Endothelial cell of umbilical vein (primary cell): Measurements from ENCODE around the gene SDK2. TPM values are rescaled to one million over a fixed set of nuclear protein-coding genes. Genes with fewer than 3 reads are reported as not detected.

Experiments used
- BruUV-seq: library from RNA; stranded (reverse); fragments of 400-500 nt; replicated peaks from 2 replicates; lab custom pipeline; 2021; lab: Mats Ljungman, UMichigan
- CTCF ChIA-PET: fragments of 300-600, 350-600 bp; sonication (Branson Sonifier 250); formaldehyde crosslinking; loops from one replicate; lab custom pipeline; 2021; ENCODE audit warnings: antibody characterized with exemption, inconsistent platforms; lab: Charles Lee
- POLR2A ChIA-PET: fragments of 300-600, 350-600 bp; sonication (Branson Sonifier 250); formaldehyde crosslinking; loops from one replicate; lab custom pipeline; 2021; ENCODE audit warnings: antibody characterized with exemption, inconsistent platforms; lab: Charles Lee
- DNase-seq: peaks from one replicate; pipeline ENCODE4 v3.0.0-alpha.2; 2011; ENCODE audit warnings: low read depth, low spot score
- FAIRE-seq: peaks from 2 replicates; lab custom pipeline; 2011; peaks lifted over from hg19 to GRCh38; lab: Jason Lieb, UNC
- H2AFZ ChIP-seq: 2 replicates; pipeline ENCODE4 v1.6.0; 2012; ENCODE audit warnings: low read depth, low read length, control low read depth, inconsistent platforms
- H3K27ac ChIP-seq: 2 replicates; pipeline ENCODE4 v1.5.1; 2011; ENCODE audit warnings: low read depth, mild to moderate bottlenecking, control low read depth, low read length, moderate library complexity; ENCODE audit not compliant: insufficient read depth
- H3K27me3 ChIP-seq, 2 experiments: 2 replicates each; pipeline versions ENCODE4 v1.6.0 to v1.6.1; 2011; ENCODE audit warnings: low read length in 2 of 2, mixed read lengths in 1 of 2; ENCODE audit not compliant: control insufficient read depth in 2 of 2, insufficient read depth in 2 of 2
- H3K36me3 ChIP-seq, 2 experiments: 2 replicates in 1 of 2; 3 replicates in 1 of 2; pipeline ENCODE4 v1.5.1; 2011; ENCODE audit warnings: low read length in 2 of 2, mild to moderate bottlenecking in 1 of 2, moderate library complexity in 1 of 2; ENCODE audit not compliant: control insufficient read depth in 2 of 2, insufficient read depth in 2 of 2; ENCODE audit errors: extremely low read depth in 1 of 2
- H3K4me1 ChIP-seq: 3 replicates; pipeline ENCODE4 v1.5.1; 2011; ENCODE audit warnings: mild to moderate bottlenecking, low read length; ENCODE audit not compliant: control insufficient read depth, insufficient read depth; ENCODE audit errors: extremely low read depth
- H3K4me2 ChIP-seq: 2 replicates; pipeline ENCODE4 v1.6.1; 2011; ENCODE audit warnings: low read length, control low read depth, mixed read lengths; ENCODE audit not compliant: insufficient read depth
- H3K4me3 ChIP-seq, 3 experiments: fragments of 200-600 bp in 1 of 3; sonication (generic), shearing (Covaris generic) in 1 of 3; replicated peaks in 1 of 3; 2 replicates each; pipeline ENCODE4 v1.5.1; 2011 to 2016; ENCODE audit warnings: control low read depth in 3 of 3, low read length in 3 of 3, mild to moderate bottlenecking in 2 of 3, inconsistent platforms in 1 of 3, low read depth in 1 of 3, moderate library complexity in 1 of 3; ENCODE audit not compliant: insufficient read depth in 1 of 3
- H3K79me2 ChIP-seq: 2 replicates; pipeline ENCODE4 v1.6.0; 2012; ENCODE audit warnings: low read length, inconsistent platforms; ENCODE audit not compliant: control insufficient read depth, insufficient read depth
- H3K9ac ChIP-seq: replicated peaks from 2 replicates; pipeline ENCODE3; 2011; ENCODE audit warnings: low read length, control low read depth; ENCODE audit not compliant: insufficient read depth; ENCODE audit errors: extremely low read depth
- H3K9me1 ChIP-seq: replicated peaks from 3 replicates; pipeline ENCODE4 v1.6.0; 2011; ENCODE audit warnings: mild to moderate bottlenecking, low read length; ENCODE audit not compliant: control insufficient read depth, insufficient read depth; ENCODE audit errors: extremely low read depth
- H3K9me3 ChIP-seq: replicated peaks from 2 replicates; pipeline ENCODE4 v1.5.1; 2012; ENCODE audit warnings: low read length, inconsistent platforms; ENCODE audit not compliant: control insufficient read depth, insufficient read depth
- H4K20me1 ChIP-seq: replicated peaks from 2 replicates; pipeline ENCODE3; 2011; ENCODE audit warnings: mild to moderate bottlenecking, low read length; ENCODE audit not compliant: control insufficient read depth, insufficient read depth; ENCODE audit errors: extremely low read depth
- EZH2 ChIP-seq: IDR thresholded peaks from 2 replicates; pipeline ENCODE4 v1.6.1; 2012; ENCODE audit warnings: borderline replicate concordance, low read depth, mild to moderate bottlenecking, moderate library complexity, low read length, inconsistent platforms; ENCODE audit not compliant: severe bottlenecking
- FOS ChIP-seq: IDR thresholded peaks from 2 replicates; pipeline ENCODE4 v1.6.1; 2011; ENCODE audit warnings: mild to moderate bottlenecking, low read length, moderate library complexity, borderline replicate concordance; ENCODE audit not compliant: insufficient read depth
- GATA2 ChIP-seq: IDR thresholded peaks from 2 replicates; pipeline ENCODE4 v1.7.0; 2011; ENCODE audit warnings: low read depth, mild to moderate bottlenecking, moderate library complexity, mixed read lengths, low read length; ENCODE audit not compliant: insufficient read length, insufficient read depth
- JUN ChIP-seq: IDR thresholded peaks from 2 replicates; pipeline ENCODE4 v1.6.1; 2011; ENCODE audit warnings: borderline replicate concordance, low read depth; ENCODE audit not compliant: insufficient read length, insufficient read depth
- MYC ChIP-seq: IDR thresholded peaks from one replicate; pipeline ENCODE4 v1.6.1; 2011; ENCODE audit warnings: mild to moderate bottlenecking, low read depth, low read length
- POLR2A ChIP-seq: IDR thresholded peaks from 2 replicates; pipeline ENCODE4 v1.6.1; 2012; ENCODE audit warnings: low read depth, mild to moderate bottlenecking, control low read depth, low read length
- POLR2AphosphoS5 ChIP-seq: IDR thresholded peaks from 2 replicates; pipeline ENCODE4 v1.6.1; 2012; ENCODE audit warnings: low read depth, mild to moderate bottlenecking, control low read depth, low read length, moderate library complexity; ENCODE audit not compliant: insufficient read depth
- dilution Hi-C: fragments of 300-500 bp; cut with MboI; formaldehyde crosslinking; loops from one replicate; pipeline ENCODE4 v1.15.0; 2019; ENCODE audit warnings: low sequenced_read_pairs; ENCODE audit not compliant: extremely low pct_ligation_motif_present
- intact Hi-C: fragments of 100-400 bp; cut with micrococcal nuclease; formaldehyde crosslinking; loops from one replicate; pipeline ENCODE4 v1.10.0; 2022
- polyA plus RNA-seq, 4 experiments: library from polyadenylated mRNA; depleted of rRNA in 3 of 4; stranded (reverse) in 3 of 4; unstranded in 1 of 4; fragments of >200 nt; gene quantifications; 2 replicates each; pipeline versions ENCODE4 v1.2.1 to v1.2.3, GENCODE V29; 2011 to 2012; ENCODE audit warnings: missing spikeins in 1 of 4
- total RNA-seq: library from RNA; stranded (reverse); gene quantifications from 2 replicates; pipeline ENCODE4 v1.2.3, GENCODE V29; 2021
- TF ChIP-seq, protein P1 (sequence below): IDR thresholded peaks from 2 replicates; pipeline ENCODE4 v1.6.1; 2011; ENCODE audit not compliant: insufficient read depth, insufficient read length
- TF ChIP-seq, protein P2 (sequence below), 2 donors: IDR thresholded peaks; 1 replicate in 1 of 2; 2 replicates in 1 of 2; pipeline ENCODE4 v1.5.1; 2011; ENCODE audit warnings: low read length in 2 of 2, mild to moderate bottlenecking in 2 of 2, moderate library complexity in 2 of 2, control low read depth in 1 of 2, inconsistent platforms in 1 of 2, low read depth in 1 of 2; ENCODE audit not compliant: insufficient read depth in 1 of 2; ENCODE audit errors: extremely low read depth in 1 of 2

SDK2 gene
- total and polyA plus RNA-seq, 2 donors (not counting 3 experiments of a cell fraction or from before 2014, with no cell fraction given), result not detected

DNA sequence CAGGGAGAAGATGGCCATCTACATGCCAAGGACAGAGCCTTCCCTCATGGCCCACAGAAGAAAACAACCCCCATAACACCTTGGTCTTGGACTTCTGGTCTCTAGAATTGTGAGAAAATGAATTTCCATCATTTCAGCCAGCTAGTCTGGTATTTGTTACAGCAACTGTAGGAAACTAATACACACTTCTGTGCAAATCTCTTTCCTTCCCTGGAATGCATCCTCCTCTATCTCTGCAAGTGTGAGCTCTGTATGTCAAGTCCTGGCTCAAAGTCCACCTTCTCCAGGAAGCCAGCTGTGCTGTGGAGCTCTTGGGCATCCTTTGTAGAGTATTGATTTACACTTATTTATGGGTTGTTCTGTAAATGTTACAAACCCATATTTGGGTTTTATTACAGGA lies 89.7 kb downstream of the SDK2 start:
- no TSS peak for BruUV-seq
- H3K27ac ChIP-seq, result no peak overlapping the region

More for the DNA sequence above, 89.7 kb downstream of the SDK2 start:
- Histone ChIP-seq H3K9me3 (no peaks in the 10 kb centered on the region), H3K36me3 (no peaks in the 10 kb centered on the region), H4K20me1 (no peaks in the 10 kb centered on the region), H3K27me3 (no peaks in the 10 kb centered on the region), H2AFZ (no peak overlapping the region), H3K79me2 (no peaks in the 10 kb centered on the region), H3K4me3 (no peak overlapping the region), H3K4me2 (no peak overlapping the region), H3K9ac (no peak overlapping the region), H3K4me1 (no peaks in the 10 kb centered on the region), H3K9me1 (no peaks in the 10 kb centered on the region)
- ChIA-PET POLR2A (no interaction called here), CTCF (no interaction called here)
- TF ChIP-seq, protein P1, sequence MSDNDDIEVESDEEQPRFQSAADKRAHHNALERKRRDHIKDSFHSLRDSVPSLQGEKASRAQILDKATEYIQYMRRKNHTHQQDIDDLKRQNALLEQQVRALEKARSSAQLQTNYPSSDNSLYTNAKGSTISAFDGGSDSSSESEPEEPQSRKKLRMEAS, result no peak
- TF ChIP-seq, protein P2, sequence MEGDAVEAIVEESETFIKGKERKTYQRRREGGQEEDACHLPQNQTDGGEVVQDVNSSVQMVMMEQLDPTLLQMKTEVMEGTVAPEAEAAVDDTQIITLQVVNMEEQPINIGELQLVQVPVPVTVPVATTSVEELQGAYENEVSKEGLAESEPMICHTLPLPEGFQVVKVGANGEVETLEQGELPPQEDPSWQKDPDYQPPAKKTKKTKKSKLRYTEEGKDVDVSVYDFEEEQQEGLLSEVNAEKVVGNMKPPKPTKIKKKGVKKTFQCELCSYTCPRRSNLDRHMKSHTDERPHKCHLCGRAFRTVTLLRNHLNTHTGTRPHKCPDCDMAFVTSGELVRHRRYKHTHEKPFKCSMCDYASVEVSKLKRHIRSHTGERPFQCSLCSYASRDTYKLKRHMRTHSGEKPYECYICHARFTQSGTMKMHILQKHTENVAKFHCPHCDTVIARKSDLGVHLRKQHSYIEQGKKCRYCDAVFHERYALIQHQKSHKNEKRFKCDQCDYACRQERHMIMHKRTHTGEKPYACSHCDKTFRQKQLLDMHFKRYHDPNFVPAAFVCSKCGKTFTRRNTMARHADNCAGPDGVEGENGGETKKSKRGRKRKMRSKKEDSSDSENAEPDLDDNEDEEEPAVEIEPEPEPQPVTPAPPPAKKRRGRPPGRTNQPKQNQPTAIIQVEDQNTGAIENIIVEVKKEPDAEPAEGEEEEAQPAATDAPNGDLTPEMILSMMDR (IDR thresholded peaks at IDR 0.05; ENCODE audit: extremely low read depth in 1 of 2, insufficient read depth in 1 of 2, low read depth in 1 of 2, low read length in 2 of 2), result no peak
- TF ChIP-seq GATA2, result no peak
- no peak for TF ChIP-seq FOS
- no peak for TF ChIP-seq POLR2AphosphoS5
- no peak for TF ChIP-seq POLR2A
- TF ChIP-seq MYC, result no peak
- TF ChIP-seq JUN, result no peak
- TF ChIP-seq EZH2, result no peak
- FAIRE-seq, result no peak
- intact Hi-C loops (no loop called here), dilution Hi-C loops (no loop called here)
- no peak for DNase-seq
